Activated T-cell treated with anti-CD3 and anti-CD28 coated beads, Interleukin-2, amount 50 U/mL, for 4 hours (primary cell): ENCODE results near the gene CEBPG. TPM values are rescaled to one million over a fixed set of nuclear protein-coding genes. Genes with fewer than 3 reads are reported as not detected.

Experiments used
- ATAC-seq, 2 donors: fragments of 200-7000 bp; cut with Tn5 transposase; one replicate each; pipeline ENCODE4 v1.10.0; 2021
- DNase-seq: peaks from one replicate; pipeline ENCODE4 v3.0.0-alpha.2; 2020
- H3K27me3 Mint-ChIP-seq: one replicate; pipeline ENCODE4 v1.8.0; 2021; ENCODE audit warnings: low read depth, mixed read lengths
- H3K36me3 Mint-ChIP-seq: one replicate; pipeline ENCODE4 v1.8.0; 2022; ENCODE audit warnings: mixed read lengths; ENCODE audit not compliant: insufficient read depth
- H3K4me1 Mint-ChIP-seq: one replicate; pipeline ENCODE4 v1.8.0; 2021; ENCODE audit warnings: low read depth, mixed read lengths
- H3K4me3 Mint-ChIP-seq: one replicate; pipeline ENCODE4 v1.8.0; 2021; ENCODE audit warnings: mild to moderate bottlenecking, moderate library complexity, mixed read lengths
- H3K9me3 Mint-ChIP-seq: one replicate; pipeline ENCODE4 v1.8.0; 2021; ENCODE audit warnings: mixed read lengths
- total RNA-seq, 3 donors: library from RNA; stranded (reverse); gene quantifications; one replicate each; pipeline ENCODE4 v1.2.1, GENCODE V29; 2021

The CEBPG gene
- total RNA-seq, 3 donors from 2014 or later = 28.8 to 32.2 (median 28.8) TPM

DNA sequence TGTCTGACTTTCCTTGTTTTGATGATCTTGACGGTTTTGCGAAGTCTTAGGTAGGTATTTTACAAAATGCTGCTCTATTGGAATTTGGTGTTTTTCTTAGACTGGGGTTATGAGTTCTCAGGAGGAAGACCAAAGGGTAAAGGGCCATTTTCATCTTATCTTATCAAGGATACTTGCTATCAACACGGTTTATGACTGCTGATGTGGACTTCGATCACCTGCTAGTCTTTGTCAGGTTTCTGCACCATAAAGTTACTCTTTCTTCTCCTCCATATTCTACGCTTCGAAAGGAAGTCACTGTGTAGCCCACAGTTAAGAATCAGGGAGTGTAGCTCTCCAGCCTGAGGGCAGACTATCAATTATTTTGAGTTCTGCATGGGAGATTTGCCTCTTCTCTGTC is 7.4 kb upstream of the CEBPG start:
- peaks cover 14% of the 10 kb centered on the region for H3K27me3 Mint-ChIP-seq
- no peaks in the 10 kb centered on the region for H3K9me3 Mint-ChIP-seq
- H3K4me3 Mint-ChIP-seq = no peak overlapping the region
- H3K4me1 Mint-ChIP-seq = no peaks in the 10 kb centered on the region
- no peak for DNase-seq
- H3K36me3 Mint-ChIP-seq = no peaks in the 10 kb centered on the region
- no peak for ATAC-seq

DNA sequence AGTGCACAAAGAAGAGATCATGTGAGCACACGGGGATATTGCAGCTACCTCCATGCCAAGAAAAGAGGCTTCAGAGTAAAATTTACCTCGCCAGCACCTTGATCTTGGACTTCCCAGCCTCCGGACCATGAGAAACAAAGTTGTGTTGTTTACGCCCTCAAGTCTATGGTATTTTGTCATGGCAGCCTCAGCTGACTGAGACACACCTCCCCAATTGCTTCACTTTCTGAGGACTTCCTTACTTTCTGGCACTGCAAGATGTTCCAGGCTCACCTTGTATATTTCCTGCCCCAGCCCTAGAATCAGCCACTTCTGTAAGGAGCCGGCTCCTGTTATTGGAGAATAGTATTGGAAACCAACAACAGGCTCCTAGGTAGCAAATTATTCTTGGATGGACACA is 6.6 kb upstream of the CEBPG start:
- H3K4me1 Mint-ChIP-seq = no peaks in the 10 kb centered on the region
- no peak for ATAC-seq
- DNase-seq = no peak
- peaks cover 9% of the 10 kb centered on the region for H3K27me3 Mint-ChIP-seq
- H3K36me3 Mint-ChIP-seq = no peaks in the 10 kb centered on the region
- H3K9me3 Mint-ChIP-seq = no peaks in the 10 kb centered on the region
- H3K4me3 Mint-ChIP-seq = no peak overlapping the region

DNA sequence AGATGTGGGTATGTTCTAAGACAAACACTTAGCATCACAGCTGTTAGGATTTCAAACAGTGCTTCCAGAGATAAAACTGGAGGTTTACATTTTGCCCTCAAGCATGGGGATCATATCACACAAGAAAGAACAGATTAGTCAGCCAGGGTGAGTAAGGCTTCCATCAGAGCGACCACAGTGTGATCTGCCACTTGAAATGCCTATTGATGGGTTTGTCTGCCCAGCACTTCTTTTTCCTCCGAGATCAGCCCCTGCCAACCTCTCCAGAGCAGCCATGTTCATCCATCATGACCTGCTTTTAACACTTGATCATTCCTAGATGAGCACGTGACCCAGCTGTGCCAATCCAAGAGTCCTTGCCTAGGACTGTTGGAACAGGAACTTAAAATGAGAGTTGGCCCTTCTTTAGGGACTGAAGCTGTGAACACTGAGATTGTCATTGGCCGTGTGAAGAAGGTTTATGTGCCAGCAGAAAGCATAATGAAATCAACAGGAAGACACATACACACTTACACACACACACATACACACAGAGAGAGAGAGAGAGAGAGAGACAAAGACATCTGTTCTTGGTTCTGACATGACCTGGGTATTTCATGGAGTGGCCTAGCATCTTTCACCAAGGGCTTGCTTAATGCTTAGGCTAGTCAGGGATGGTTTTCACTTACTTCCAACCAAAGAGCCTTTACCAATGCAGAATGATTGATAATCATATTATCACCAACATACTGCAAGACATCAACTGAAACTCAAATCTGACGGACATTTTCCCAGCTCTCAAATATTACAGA is 5.2 kb upstream of the CEBPG start:
- Mint-ChIP-seq H3K4me3 (no peak overlapping the region), H3K4me1 (peaks cover 4% of the 10 kb centered on the region), H3K9me3 (no peaks in the 10 kb centered on the region), H3K36me3 (no peaks in the 10 kb centered on the region), H3K27me3 (peaks cover 4% of the 10 kb centered on the region)
- DNase-seq (no peak), ATAC-seq (peak in 1 of 2 donors; percentile 20)

DNA sequence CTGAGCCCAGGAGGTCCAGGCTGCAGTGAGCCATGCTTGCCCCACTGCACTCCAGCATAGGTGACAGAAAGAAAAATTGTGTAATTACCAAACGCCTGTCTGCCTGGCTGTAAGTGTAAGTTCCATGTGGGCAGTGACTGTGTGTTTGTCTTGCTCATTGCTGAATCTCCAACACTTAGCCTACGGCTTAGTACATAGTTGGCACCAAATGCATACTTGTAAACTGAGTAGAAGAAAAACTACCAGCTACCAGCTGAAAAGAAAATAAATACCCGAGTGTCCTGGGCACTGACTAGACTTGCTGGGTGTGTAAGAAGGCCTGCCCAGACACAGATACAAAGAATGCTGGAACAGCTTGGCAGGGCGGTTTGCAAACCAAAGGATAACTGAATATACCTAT is 2.7 kb upstream of the CEBPG start:
- Mint-ChIP-seq H3K4me3 (no peak overlapping the region), H3K4me1 (peaks cover 21% of the 10 kb centered on the region), H3K27me3 (peaks cover 4% of the 10 kb centered on the region), H3K9me3 (no peaks in the 10 kb centered on the region), H3K36me3 (peaks cover 6% of the 10 kb centered on the region)
- DNase-seq (no peak), ATAC-seq (no peak)

DNA sequence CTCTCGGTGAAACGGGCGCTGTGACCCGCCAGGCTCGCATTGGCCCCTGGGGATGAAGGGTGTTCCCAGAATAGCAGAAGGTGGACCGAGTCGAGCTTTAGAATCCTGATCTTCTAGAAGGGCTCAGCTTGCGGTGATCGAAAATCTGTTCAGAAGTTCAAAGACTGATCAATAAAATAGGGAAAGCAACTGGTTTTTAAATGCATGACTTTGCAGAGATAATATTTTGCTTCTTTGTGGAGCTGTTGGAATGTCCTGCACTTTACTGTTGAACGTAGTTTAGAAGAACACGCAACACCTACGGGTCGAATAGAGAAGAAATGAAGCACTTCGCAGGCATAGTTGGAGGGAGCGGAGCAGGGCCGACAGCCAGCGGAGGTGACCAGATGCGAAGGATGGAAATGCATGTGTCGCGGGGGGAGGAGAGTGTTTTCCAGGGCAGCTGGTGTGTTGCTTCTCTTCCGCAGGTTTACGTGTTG is 766 bp downstream of the CEBPG start:
- no peak for DNase-seq
- no peak for ATAC-seq
- Mint-ChIP-seq H3K4me1 (peaks cover 54% of the 10 kb centered on the region), H3K9me3 (no peaks in the 10 kb centered on the region), H3K27me3 (no peaks in the 10 kb centered on the region), H3K36me3 (peaks cover 14% of the 10 kb centered on the region), H3K4me3 (peak overlapping the region; percentile 97)

DNA sequence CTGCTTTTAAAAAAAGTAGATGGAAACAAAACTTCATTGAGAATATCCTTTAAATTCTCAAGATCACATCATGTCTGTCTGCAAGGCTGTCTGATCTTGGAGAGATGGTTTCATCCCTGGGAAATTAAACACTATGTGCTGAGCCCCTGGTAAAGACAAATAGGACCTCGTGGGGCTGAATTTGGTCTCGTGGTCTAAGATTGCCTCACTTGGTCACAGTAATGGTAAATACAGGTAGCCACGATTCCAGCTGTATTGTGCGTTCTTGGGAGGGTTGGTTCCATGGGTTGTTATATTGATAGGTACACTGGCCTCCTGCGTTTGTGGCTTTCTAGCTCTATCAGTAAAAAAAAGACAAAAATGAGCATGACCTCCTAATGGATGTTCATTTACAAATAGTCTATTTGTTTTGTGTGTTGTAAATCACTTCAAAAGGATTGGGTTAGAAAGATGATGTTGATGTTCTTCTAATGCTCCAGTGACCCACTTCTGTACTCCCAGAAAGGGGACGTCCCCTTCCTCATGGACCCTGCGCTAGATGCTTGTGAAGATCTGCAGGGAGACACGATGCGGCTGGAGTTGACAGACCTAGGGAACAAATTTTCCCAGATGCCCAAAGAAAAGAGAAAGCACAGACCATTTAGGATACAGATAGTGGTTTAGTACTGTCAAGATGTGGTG is 1.8 kb downstream of the CEBPG start:
- Mint-ChIP-seq H3K36me3 (peaks cover 18% of the 10 kb centered on the region), H3K4me3 (peak overlapping the region; percentile 97), H3K9me3 (no peaks in the 10 kb centered on the region), H3K27me3 (no peaks in the 10 kb centered on the region), H3K4me1 (peaks cover 61% of the 10 kb centered on the region)
- ATAC-seq (no peak), DNase-seq (no peak)

DNA sequence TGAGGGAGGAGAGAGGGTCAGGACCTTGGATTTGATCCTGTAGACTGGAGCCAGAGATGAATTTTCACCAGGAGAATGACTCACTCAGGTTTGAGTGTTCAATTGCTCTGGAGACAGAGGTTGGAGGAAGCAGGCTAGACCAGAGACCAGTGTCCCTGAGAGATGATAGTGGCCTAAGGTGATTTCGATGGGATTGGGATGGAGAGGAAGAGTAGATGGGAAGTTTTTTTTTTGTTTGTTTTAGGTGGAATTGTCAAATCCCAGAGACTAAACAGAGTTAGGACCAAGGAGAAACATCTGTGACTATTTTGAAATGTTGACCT is 2.3 kb downstream of the CEBPG start:
- H3K4me1 Mint-ChIP-seq = peaks cover 61% of the 10 kb centered on the region
- ATAC-seq = no peak
- H3K27me3 Mint-ChIP-seq = no peaks in the 10 kb centered on the region
- no peak for DNase-seq
- H3K9me3 Mint-ChIP-seq = no peaks in the 10 kb centered on the region
- H3K4me3 Mint-ChIP-seq = peak overlapping the region; percentile 97
- peaks cover 18% of the 10 kb centered on the region for H3K36me3 Mint-ChIP-seq

DNA sequence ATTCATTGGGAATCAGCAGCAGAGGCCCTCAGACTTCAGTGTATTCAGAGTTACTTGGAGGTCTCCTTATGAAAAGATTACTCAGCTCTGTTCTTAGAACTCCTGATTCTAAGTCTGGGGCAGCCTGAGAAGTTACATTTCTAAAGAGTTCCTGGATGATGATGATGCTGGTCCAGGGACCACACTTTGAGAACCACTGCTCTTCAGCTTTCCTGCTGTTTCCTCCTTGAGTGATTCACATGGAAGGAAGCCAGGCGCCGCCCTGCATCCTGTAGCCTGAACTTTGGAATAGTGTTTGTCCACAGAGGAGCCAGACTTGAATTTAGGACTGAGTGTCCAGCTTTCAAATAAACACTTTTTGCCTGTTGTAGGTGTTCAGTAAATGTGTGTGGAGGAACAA is 2.9 kb downstream of the CEBPG start:
- ATAC-seq (no peak), DNase-seq (no peak)
- H3K4me1 Mint-ChIP-seq = peaks cover 65% of the 10 kb centered on the region
- H3K36me3 Mint-ChIP-seq = peaks cover 22% of the 10 kb centered on the region
- H3K4me3 Mint-ChIP-seq = peak overlapping the region; percentile 34
- H3K27me3 Mint-ChIP-seq = no peaks in the 10 kb centered on the region
- no peaks in the 10 kb centered on the region for H3K9me3 Mint-ChIP-seq

DNA sequence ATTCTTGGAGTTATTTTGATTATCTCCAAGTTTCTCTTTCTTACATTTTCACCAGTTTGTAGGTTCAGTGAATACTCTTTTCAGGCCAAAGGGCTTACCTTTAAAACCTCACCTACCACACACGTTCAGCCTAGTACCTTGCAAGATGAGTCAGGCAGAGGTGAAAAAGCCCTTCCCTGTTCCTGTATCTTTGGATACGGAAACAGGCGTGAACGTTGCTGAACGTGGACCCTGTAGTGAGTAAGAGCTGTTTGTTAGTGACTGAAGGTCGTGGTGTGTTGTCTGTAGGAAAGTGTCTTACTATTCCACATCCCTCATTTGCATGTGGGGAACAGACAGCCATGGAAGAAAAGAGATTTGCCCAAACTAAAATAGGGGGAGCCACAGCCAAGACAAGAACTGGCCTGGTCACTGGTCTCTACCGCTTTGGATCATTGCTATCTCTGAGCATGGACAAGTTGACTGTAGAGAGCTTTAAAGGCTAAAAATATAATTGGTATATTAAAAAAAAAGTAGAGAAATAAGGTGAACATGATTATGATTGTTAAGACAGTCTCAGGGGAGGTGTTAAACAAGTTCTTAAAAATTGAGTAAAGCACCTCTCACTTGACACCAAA is 3.5 kb downstream of the CEBPG start:
- Mint-ChIP-seq H3K4me3 (peak overlapping the region; percentile 33), H3K9me3 (no peaks in the 10 kb centered on the region), H3K36me3 (peaks cover 22% of the 10 kb centered on the region), H3K4me1 (peaks cover 68% of the 10 kb centered on the region), H3K27me3 (no peaks in the 10 kb centered on the region)
- ATAC-seq (no peak), DNase-seq (no peak)

DNA sequence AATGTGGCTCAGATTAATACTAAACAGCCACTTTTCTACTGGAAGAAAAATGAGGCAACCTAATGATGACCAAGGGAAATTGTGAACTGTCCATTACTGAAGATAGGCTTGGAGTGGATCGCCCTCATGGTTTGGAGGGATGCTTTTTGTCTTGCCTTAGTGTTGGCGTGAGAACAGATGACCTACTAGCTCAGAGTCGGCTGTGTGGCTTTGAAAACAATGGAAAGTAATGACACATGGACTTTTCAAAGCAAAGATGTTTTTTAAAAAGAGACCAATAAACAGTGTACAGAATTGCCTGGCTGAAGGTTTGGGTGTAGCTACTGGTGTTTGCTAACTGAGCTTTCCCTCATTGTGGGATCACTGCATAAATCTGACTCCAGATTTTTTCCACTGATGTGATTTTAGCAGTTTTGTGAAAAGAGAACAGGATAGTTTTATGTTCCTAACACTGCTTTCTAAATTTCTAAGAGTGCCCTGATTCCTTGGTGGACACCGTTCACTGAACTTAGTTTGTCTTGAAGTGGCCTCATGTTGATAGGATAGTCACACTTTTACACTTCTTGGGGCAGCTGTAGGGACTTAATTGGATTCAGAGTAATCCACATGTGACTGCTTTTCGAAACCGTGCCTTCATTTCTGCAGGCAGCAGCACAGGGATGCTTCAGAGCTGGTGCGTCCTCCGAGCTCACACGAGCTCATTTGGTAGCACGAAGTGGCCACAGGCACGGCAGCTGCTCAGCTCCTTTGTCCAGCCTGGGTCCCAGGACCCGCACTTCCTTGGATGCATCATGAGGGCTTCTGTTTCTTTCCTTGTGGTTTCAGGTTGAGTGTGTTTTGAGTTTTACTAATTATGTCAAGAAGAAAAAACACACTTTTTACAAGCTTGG is 4.3 kb downstream of the CEBPG start:
- Mint-ChIP-seq H3K36me3 (peaks cover 22% of the 10 kb centered on the region), H3K4me3 (no peak overlapping the region), H3K9me3 (no peaks in the 10 kb centered on the region), H3K4me1 (peaks cover 67% of the 10 kb centered on the region), H3K27me3 (no peaks in the 10 kb centered on the region)
- DNase-seq = no peak
- no peak for ATAC-seq

DNA sequence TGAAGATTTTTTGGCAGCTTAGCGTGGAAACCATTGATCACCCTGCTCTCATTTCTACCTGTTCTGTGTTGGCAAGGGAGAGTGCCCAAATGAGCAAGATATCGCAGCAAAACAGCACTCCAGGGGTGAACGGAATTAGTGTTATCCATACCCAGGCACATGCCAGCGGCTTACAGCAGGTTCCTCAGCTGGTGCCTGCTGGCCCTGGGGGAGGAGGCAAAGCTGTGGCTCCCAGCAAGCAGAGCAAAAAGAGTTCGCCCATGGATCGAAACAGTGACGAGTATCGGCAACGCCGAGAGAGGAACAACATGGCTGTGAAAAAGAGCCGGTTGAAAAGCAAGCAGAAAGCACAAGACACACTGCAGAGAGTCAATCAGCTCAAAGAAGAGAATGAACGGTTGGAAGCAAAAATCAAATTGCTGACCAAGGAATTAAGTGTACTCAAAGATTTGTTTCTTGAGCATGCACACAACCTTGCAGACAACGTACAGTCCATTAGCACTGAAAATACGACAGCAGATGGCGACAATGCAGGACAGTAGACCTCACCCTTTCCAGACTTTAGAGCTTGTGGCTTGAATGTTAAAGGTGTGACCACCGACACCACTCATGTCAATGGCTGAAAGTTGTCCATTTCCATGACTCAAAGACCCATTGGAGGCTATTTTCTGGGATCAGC is 5.8 kb downstream of the CEBPG start:
- Mint-ChIP-seq H3K36me3 (peaks cover 26% of the 10 kb centered on the region), H3K9me3 (no peaks in the 10 kb centered on the region), H3K4me3 (no peak overlapping the region), H3K27me3 (no peaks in the 10 kb centered on the region), H3K4me1 (peaks cover 66% of the 10 kb centered on the region)
- no peak for DNase-seq
- ATAC-seq = no peak

DNA sequence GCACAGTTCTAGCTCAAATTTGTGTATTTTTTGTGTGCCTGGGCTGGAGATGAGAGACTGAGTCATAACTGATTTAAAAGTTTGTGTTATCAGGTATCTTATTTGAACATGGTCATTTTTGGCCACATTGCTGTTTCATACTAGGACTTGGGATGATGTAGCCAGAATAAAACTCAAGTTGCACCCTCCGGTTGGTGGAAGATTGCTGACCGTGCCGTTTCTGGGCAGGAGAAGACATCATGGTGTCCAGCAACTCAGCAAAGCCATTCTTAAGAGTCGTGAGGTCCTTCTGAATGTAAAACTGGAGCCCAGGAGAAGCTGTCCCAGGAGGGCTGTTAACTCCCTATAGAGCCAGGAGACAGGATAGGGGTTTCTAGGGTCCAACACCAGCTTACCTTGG is 7.6 kb downstream of the CEBPG start:
- no peaks in the 10 kb centered on the region for H3K9me3 Mint-ChIP-seq
- no peak overlapping the region for H3K4me3 Mint-ChIP-seq
- H3K27me3 Mint-ChIP-seq = no peaks in the 10 kb centered on the region
- ATAC-seq (no peak), DNase-seq (no peak)
- H3K4me1 Mint-ChIP-seq = peaks cover 48% of the 10 kb centered on the region
- peaks cover 19% of the 10 kb centered on the region for H3K36me3 Mint-ChIP-seq

DNA sequence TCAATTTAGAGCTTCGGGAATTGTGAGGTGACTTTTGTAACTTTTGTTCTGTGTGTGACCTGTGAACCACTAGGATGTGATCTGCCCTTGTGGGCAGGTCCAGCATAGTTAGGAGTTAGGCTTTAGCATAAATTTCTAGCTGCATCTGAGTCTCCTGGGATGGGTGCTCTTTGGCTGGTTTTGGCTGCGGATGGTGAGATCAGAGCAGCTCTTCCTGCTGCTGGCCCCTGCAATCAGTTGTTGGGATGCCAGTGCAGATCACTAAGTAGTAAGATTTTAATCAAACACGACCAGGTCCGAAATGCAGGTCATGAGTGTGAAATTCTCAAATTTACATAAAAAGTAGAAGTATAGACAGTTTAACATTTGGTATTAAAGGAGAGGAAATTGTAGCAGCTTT is 8.5 kb downstream of the CEBPG start:
- Mint-ChIP-seq H3K9me3 (no peaks in the 10 kb centered on the region), H3K27me3 (no peaks in the 10 kb centered on the region), H3K4me1 (peaks cover 39% of the 10 kb centered on the region), H3K4me3 (no peak overlapping the region), H3K36me3 (peaks cover 16% of the 10 kb centered on the region)
- DNase-seq = no peak
- ATAC-seq = no peak

DNA sequence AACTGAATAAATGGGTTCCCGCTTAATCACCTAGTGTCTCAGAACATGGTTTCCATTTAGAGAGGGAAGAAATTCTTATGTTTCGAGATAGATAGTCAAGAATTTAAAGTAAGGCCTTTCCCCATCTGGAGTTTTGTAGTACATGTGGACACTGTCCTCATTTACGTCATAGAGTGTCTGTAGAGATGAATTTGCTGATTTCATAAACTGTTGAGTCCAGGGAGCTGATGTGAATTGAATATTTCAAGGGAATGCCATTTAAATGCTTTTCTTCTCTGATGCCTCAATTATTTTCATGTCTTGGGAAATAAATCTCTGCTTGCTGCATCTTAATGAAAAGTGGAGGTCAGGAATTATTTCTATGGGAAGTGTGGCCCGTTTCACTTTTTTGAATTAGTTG is 9.5 kb downstream of the CEBPG start:
- Mint-ChIP-seq H3K27me3 (no peaks in the 10 kb centered on the region), H3K36me3 (peaks cover 16% of the 10 kb centered on the region), H3K4me1 (peaks cover 30% of the 10 kb centered on the region), H3K9me3 (no peaks in the 10 kb centered on the region), H3K4me3 (no peak overlapping the region)
- no peak for DNase-seq
- ATAC-seq = no peak
